SK-N-SH treated with all-trans-retinoic acid at 6 μM for 48 hours (cell line): Measurements from ENCODE around the gene PMFBP1.

Experiments used
- ATAC-seq: fragments of 200-7000 bp; cut with Tn5 transposase; 3 replicates; pipeline ENCODE4 v1.9.1; 2020; ENCODE audit warnings: mild to moderate bottlenecking, moderate library complexity
- ARNTL ChIP-seq: fragments of 450-650 bp; formaldehyde crosslinking; IDR thresholded peaks from 2 replicates; pipeline ENCODE4 v1.5.0; 2020; ENCODE audit warnings: low read depth, mild to moderate bottlenecking, moderate library complexity, borderline replicate concordance
- BACH2 ChIP-seq: fragments of 250-450 bp; sonication (Bioruptor Pico); IDR thresholded peaks from 2 replicates; pipeline ENCODE4 v1.9.0; 2021; ENCODE audit warnings: mild to moderate bottlenecking, borderline replicate concordance
- CSDC2 ChIP-seq: fragments of 250-450 bp; sonication (Bioruptor Pico); IDR thresholded peaks from 2 replicates; pipeline ENCODE4 v1.5.0; 2020; ENCODE audit warnings: mild to moderate bottlenecking, moderate library complexity
- ESRRG ChIP-seq: fragments of 250-450 bp; sonication (Bioruptor Pico); IDR thresholded peaks from 2 replicates; pipeline ENCODE4 v1.6.1; 2021; ENCODE audit warnings: mild to moderate bottlenecking
- GLIS3 ChIP-seq: fragments of 250-450 bp; sonication (Bioruptor Pico); IDR thresholded peaks from 2 replicates; pipeline ENCODE4 v1.5.0; 2020; ENCODE audit warnings: mild to moderate bottlenecking, moderate library complexity
- ISL1 ChIP-seq: fragments of 250-450 bp; sonication (Bioruptor Pico); IDR thresholded peaks from 2 replicates; pipeline ENCODE4 v2.1.2; 2022; ENCODE audit warnings: mild to moderate bottlenecking, moderate library complexity
- OSR1 ChIP-seq: fragments of 250-450 bp; sonication (Bioruptor Pico); IDR thresholded peaks from 2 replicates; pipeline ENCODE4 v1.8.0; 2022; ENCODE audit warnings: moderate library complexity, mild to moderate bottlenecking, inconsistent platforms
- PPARA ChIP-seq: fragments of 250-450 bp; sonication (Bioruptor Pico); IDR thresholded peaks from 2 replicates; pipeline ENCODE4 v1.5.0; 2020; ENCODE audit warnings: mild to moderate bottlenecking, borderline replicate concordance
- RARB ChIP-seq: fragments of 250-450 bp; sonication (Bioruptor Pico); IDR thresholded peaks from 2 replicates; pipeline ENCODE4 v1.8.0; 2021; ENCODE audit warnings: mild to moderate bottlenecking, moderate library complexity
- SNAI2 ChIP-seq: fragments of 250-450 bp; sonication (Bioruptor Pico); IDR thresholded peaks from 2 replicates; pipeline ENCODE4 v1.5.0; 2020; ENCODE audit warnings: mild to moderate bottlenecking, moderate library complexity
- TCF4 ChIP-seq: fragments of 250-450 bp; sonication (Bioruptor Pico); IDR thresholded peaks from 2 replicates; pipeline ENCODE4 v1.8.0; 2021; ENCODE audit warnings: mild to moderate bottlenecking, moderate library complexity, borderline replicate concordance
- TOX ChIP-seq: fragments of 250-450 bp; sonication (Bioruptor Pico); IDR thresholded peaks from 2 replicates; pipeline ENCODE4 v1.8.0; 2021; ENCODE audit warnings: mild to moderate bottlenecking, moderate library complexity, borderline replicate concordance
- ZC3H10 ChIP-seq: fragments of 250-450 bp; sonication (Bioruptor Pico); IDR thresholded peaks from 2 replicates; pipeline ENCODE4 v1.5.1; 2021; ENCODE audit warnings: mild to moderate bottlenecking, moderate library complexity
- ZFP3 ChIP-seq: fragments of 250-450 bp; sonication (Bioruptor Pico); IDR thresholded peaks from 2 replicates; pipeline ENCODE4 v1.5.0; 2020; ENCODE audit warnings: mild to moderate bottlenecking, moderate library complexity
- ZFP30 ChIP-seq: fragments of 450-650 bp; formaldehyde crosslinking; IDR thresholded peaks from 2 replicates; pipeline ENCODE4 v1.5.0; 2022; ENCODE audit warnings: mild to moderate bottlenecking, moderate library complexity
- ZNF565 ChIP-seq: fragments of 450-650 bp; formaldehyde crosslinking; conservative IDR thresholded peaks from 2 replicates; pipeline ENCODE4 v1.5.0; 2020; ENCODE audit warnings: low read depth, mild to moderate bottlenecking, moderate library complexity
- ZNF70 ChIP-seq: fragments of 450-650 bp; formaldehyde crosslinking; IDR thresholded peaks from 2 replicates; pipeline ENCODE4 v1.5.0; 2020; ENCODE audit warnings: mild to moderate bottlenecking, moderate library complexity
- ZNF8 ChIP-seq: fragments of 450-650 bp; formaldehyde crosslinking; IDR thresholded peaks from 2 replicates; pipeline ENCODE4 v1.5.0; 2020; ENCODE audit warnings: mild to moderate bottlenecking, moderate library complexity
- TF ChIP-seq, protein P1 (sequence below): fragments of 250-450 bp; sonication (Bioruptor Pico); IDR thresholded peaks from 2 replicates; pipeline ENCODE4 v1.5.1; 2021; ENCODE audit warnings: mild to moderate bottlenecking, moderate library complexity
- TF ChIP-seq, protein P2 (sequence below): fragments of 250-450 bp; sonication (Bioruptor Pico); IDR thresholded peaks from 2 replicates; pipeline ENCODE4 v1.8.0; 2021; ENCODE audit warnings: low read depth, mild to moderate bottlenecking, moderate library complexity, borderline replicate concordance
- TF ChIP-seq, protein P3 (sequence below): fragments of 250-450 bp; sonication (Bioruptor Pico); IDR thresholded peaks from 2 replicates; pipeline ENCODE4 v1.8.0; 2020; ENCODE audit warnings: mild to moderate bottlenecking, moderate library complexity, borderline replicate concordance
- TF ChIP-seq, protein P4 (sequence below): fragments of 250-450 bp; sonication (Bioruptor Pico); IDR thresholded peaks from 2 replicates; pipeline ENCODE4 v1.5.1; 2020; ENCODE audit warnings: low read depth, mild to moderate bottlenecking, moderate library complexity
- TF ChIP-seq, protein P5 (sequence below): fragments of 250-450 bp; sonication (Bioruptor Pico); IDR thresholded peaks from 2 replicates; pipeline ENCODE4 v1.5.0; 2020; ENCODE audit warnings: mild to moderate bottlenecking, moderate library complexity

The PMFBP1 gene

GRCh38 chr16:72202014-72202413 lies 30.1 kb upstream of the PMFBP1 start:
- ATAC-seq: no peak
- TF ChIP-seq ZC3H10 (CRISPR knock-in tag): no peak
- no peak for TF ChIP-seq ZNF70 (CRISPR knock-in tag)
- TF ChIP-seq ZFP30: no peak
- TF ChIP-seq ISL1: no peak
- TF ChIP-seq BACH2: no peak
- no peak for TF ChIP-seq PPARA
- TF ChIP-seq, protein P1, sequence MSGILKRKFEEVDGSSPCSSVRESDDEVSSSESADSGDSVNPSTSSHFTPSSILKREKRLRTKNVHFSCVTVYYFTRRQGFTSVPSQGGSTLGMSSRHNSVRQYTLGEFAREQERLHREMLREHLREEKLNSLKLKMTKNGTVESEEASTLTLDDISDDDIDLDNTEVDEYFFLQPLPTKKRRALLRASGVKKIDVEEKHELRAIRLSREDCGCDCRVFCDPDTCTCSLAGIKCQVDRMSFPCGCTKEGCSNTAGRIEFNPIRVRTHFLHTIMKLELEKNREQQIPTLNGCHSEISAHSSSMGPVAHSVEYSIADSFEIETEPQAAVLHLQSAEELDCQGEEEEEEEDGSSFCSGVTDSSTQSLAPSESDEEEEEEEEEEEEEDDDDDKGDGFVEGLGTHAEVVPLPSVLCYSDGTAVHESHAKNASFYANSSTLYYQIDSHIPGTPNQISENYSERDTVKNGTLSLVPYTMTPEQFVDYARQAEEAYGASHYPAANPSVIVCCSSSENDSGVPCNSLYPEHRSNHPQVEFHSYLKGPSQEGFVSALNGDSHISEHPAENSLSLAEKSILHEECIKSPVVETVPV (CRISPR knock-in tag): no peak
- no peak for TF ChIP-seq ESRRG (CRISPR knock-in tag)
- no peak for TF ChIP-seq ZNF8 (CRISPR knock-in tag)

DNA sequence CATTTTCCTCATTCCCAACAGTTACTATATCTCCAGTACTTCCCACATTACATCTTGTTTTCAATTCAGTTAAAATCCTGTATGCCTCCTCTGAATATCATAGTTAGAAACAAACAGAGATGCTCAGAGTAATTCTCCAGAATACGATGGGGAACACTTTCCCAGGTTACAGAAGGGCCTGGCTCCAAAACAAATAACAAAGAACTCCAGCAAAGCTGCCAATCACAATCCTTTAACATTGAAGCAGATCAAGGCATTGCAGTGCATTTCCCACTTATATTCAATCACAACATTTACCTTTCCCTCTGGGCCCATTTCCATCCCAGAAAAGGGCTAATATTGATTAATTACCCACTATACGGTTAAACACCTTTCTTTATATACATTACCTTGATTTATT lies 29.4 kb upstream of the PMFBP1 start:
- no peak for TF ChIP-seq TCF4
- TF ChIP-seq, all 23 proteins: peak for 0
- ATAC-seq: no peak

DNA sequence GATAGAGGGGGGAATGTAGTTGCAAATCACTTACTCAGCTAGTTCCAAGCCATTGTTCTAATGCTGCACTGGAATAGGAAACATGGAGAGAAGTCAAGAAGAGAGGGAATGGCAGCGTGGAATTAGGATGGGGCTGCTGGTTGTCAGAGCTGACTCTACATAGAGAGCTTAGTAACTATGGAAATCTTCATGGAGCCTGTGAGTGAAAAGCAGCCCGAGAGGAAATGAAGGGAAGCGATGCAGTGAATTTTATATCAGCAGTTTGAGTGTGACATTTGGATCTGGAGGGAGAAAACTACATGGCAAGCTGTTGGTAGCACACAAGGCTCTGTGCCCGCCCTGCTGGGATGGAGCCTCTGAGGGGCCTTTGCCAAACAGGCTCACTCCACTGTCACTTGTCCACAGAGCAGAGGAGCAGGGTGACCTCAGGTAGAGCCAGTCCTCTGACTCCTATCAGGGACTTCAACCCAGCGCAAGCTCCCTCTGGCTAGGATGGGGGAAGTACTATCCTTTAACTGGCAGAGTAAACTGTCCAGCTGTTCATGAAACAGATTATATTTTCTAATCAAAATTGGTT lies 27.9 kb upstream of the PMFBP1 start:
- no peak for ATAC-seq
- no peak for TF ChIP-seq ESRRG (CRISPR knock-in tag)
- no peak for TF ChIP-seq OSR1
- no peak for TF ChIP-seq ZNF70 (CRISPR knock-in tag)
- no peak for TF ChIP-seq RARB (CRISPR knock-in tag)
- TF ChIP-seq TOX (CRISPR knock-in tag): no peak
- TF ChIP-seq, protein P2, sequence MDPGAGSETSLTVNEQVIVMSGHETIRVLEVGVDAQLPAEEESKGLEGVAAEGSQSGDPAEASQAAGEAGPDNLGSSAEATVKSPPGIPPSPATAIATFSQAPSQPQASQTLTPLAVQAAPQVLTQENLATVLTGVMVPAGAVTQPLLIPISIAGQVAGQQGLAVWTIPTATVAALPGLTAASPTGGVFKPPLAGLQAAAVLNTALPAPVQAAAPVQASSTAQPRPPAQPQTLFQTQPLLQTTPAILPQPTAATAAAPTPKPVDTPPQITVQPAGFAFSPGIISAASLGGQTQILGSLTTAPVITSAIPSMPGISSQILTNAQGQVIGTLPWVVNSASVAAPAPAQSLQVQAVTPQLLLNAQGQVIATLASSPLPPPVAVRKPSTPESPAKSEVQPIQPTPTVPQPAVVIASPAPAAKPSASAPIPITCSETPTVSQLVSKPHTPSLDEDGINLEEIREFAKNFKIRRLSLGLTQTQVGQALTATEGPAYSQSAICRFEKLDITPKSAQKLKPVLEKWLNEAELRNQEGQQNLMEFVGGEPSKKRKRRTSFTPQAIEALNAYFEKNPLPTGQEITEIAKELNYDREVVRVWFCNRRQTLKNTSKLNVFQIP (CRISPR knock-in tag): no peak
- TF ChIP-seq BACH2: no peak
- TF ChIP-seq, protein P3, sequence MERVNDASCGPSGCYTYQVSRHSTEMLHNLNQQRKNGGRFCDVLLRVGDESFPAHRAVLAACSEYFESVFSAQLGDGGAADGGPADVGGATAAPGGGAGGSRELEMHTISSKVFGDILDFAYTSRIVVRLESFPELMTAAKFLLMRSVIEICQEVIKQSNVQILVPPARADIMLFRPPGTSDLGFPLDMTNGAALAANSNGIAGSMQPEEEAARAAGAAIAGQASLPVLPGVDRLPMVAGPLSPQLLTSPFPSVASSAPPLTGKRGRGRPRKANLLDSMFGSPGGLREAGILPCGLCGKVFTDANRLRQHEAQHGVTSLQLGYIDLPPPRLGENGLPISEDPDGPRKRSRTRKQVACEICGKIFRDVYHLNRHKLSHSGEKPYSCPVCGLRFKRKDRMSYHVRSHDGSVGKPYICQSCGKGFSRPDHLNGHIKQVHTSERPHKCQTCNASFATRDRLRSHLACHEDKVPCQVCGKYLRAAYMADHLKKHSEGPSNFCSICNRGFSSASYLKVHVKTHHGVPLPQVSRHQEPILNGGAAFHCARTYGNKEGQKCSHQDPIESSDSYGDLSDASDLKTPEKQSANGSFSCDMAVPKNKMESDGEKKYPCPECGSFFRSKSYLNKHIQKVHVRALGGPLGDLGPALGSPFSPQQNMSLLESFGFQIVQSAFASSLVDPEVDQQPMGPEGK: no peak
- TF ChIP-seq, protein P4, sequence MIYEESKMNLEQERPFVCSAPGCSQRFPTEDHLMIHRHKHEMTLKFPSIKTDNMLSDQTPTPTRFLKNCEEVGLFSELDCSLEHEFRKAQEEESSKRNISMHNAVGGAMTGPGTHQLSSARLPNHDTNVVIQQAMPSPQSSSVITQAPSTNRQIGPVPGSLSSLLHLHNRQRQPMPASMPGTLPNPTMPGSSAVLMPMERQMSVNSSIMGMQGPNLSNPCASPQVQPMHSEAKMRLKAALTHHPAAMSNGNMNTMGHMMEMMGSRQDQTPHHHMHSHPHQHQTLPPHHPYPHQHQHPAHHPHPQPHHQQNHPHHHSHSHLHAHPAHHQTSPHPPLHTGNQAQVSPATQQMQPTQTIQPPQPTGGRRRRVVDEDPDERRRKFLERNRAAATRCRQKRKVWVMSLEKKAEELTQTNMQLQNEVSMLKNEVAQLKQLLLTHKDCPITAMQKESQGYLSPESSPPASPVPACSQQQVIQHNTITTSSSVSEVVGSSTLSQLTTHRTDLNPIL (CRISPR knock-in tag): no peak
- TF ChIP-seq GLIS3 (CRISPR knock-in tag): no peak
- TF ChIP-seq ZFP30: no peak
- TF ChIP-seq SNAI2: no peak
- TF ChIP-seq, protein P5, sequence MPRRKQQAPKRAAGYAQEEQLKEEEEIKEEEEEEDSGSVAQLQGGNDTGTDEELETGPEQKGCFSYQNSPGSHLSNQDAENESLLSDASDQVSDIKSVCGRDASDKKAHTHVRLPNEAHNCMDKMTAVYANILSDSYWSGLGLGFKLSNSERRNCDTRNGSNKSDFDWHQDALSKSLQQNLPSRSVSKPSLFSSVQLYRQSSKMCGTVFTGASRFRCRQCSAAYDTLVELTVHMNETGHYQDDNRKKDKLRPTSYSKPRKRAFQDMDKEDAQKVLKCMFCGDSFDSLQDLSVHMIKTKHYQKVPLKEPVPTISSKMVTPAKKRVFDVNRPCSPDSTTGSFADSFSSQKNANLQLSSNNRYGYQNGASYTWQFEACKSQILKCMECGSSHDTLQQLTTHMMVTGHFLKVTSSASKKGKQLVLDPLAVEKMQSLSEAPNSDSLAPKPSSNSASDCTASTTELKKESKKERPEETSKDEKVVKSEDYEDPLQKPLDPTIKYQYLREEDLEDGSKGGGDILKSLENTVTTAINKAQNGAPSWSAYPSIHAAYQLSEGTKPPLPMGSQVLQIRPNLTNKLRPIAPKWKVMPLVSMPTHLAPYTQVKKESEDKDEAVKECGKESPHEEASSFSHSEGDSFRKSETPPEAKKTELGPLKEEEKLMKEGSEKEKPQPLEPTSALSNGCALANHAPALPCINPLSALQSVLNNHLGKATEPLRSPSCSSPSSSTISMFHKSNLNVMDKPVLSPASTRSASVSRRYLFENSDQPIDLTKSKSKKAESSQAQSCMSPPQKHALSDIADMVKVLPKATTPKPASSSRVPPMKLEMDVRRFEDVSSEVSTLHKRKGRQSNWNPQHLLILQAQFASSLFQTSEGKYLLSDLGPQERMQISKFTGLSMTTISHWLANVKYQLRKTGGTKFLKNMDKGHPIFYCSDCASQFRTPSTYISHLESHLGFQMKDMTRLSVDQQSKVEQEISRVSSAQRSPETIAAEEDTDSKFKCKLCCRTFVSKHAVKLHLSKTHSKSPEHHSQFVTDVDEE (CRISPR knock-in tag): no peak
- no peak for TF ChIP-seq ZNF8 (CRISPR knock-in tag)
- no peak for TF ChIP-seq ZC3H10 (CRISPR knock-in tag)
- no peak for TF ChIP-seq CSDC2
- TF ChIP-seq ZNF565 (CRISPR knock-in tag): no peak
- TF ChIP-seq ISL1: no peak
- no peak for TF ChIP-seq ZFP3 (CRISPR knock-in tag)
- no peak for TF ChIP-seq ARNTL
